ENCODE results near the gene PDZRN4. TPM values are rescaled to one million over a fixed set of nuclear protein-coding genes. Genes with fewer than 3 reads are reported as not detected.

Gene PDZRN4
- total RNA-seq, 1 experiment from 2014 or later, result not detected

DNA sequence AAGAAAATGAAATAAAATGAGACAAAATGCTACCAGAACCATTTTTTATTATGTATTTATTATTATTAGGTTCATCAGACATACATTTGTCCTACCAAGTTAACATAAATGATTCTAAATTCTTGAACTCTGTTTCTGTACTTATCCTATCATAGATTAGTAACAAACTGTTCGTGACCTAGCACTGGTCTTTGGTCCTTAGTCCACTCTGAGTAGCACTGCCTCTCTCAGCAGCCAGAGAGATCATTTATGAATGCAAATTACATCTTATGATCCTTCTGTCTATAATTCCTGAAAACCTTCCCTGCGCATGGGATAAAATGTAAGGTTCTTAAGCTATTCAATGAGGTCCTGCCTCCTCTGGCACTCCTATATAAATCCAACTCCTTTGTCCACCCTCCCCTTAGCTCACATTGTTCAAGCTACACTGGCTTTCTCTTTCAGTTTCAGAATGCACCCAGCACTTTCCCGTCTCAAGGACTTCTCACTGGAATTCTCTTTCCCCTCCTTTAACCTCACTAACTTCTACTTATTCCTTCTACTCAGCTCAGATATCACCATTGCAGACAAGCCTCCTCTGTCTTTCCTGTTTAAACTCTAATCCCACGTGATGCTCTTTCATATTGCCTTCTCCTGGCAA, 17.1 kb downstream of the PDZRN4 start:
- H3K9me3 ChIP-seq, result no peaks in the 10 kb centered on the region
- H3K36me3 ChIP-seq (ENCODE audit: control insufficient read depth, insufficient read depth, low read length), result no peaks in the 10 kb centered on the region
- H3K27me3 Mint-ChIP-seq (ENCODE audit: insufficient read depth, unreplicated experiment), result no peaks in the 10 kb centered on the region
- DNase-seq, result no peak
- ChIA-PET POLR2A (no interaction called here), CTCF (no interaction called here)
- intact Hi-C loops (cut with micrococcal nuclease; ENCODE audit: unreplicated experiment), result no loop called here
- no peaks in the 10 kb centered on the region for H3K9me3 Mint-ChIP-seq (ENCODE audit: unreplicated experiment)
- no peaks in the 10 kb centered on the region for H3K4me1 Mint-ChIP-seq (ENCODE audit: low read depth, unreplicated experiment)
- TF ChIP-seq, protein P1, sequence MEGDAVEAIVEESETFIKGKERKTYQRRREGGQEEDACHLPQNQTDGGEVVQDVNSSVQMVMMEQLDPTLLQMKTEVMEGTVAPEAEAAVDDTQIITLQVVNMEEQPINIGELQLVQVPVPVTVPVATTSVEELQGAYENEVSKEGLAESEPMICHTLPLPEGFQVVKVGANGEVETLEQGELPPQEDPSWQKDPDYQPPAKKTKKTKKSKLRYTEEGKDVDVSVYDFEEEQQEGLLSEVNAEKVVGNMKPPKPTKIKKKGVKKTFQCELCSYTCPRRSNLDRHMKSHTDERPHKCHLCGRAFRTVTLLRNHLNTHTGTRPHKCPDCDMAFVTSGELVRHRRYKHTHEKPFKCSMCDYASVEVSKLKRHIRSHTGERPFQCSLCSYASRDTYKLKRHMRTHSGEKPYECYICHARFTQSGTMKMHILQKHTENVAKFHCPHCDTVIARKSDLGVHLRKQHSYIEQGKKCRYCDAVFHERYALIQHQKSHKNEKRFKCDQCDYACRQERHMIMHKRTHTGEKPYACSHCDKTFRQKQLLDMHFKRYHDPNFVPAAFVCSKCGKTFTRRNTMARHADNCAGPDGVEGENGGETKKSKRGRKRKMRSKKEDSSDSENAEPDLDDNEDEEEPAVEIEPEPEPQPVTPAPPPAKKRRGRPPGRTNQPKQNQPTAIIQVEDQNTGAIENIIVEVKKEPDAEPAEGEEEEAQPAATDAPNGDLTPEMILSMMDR (IDR thresholded peaks at IDR 0.05; ENCODE audit: insufficient read depth in 1 of 2, low read depth in 1 of 2, low read length in 1 of 2, severe bottlenecking in 1 of 2, unreplicated experiment in 1 of 2), result no peak
- no peak overlapping the region for H3K4me3 ChIP-seq (ENCODE audit: low read depth, low read length)
- no TSS peak for BruUV-seq (replicated peaks)
- H3K4me3 Mint-ChIP-seq (ENCODE audit: unreplicated experiment), result no peak overlapping the region
- no peaks in the 10 kb centered on the region for H3K36me3 Mint-ChIP-seq (ENCODE audit: insufficient read depth, unreplicated experiment)
- H3K27ac Mint-ChIP-seq (ENCODE audit: unreplicated experiment), result no peak overlapping the region
- no peaks in the 10 kb centered on the region for H3K4me1 ChIP-seq
- H3K27me3 ChIP-seq (replicated peaks; ENCODE audit: control insufficient read depth, insufficient read depth, low read length), result no peaks in the 10 kb centered on the region

DNA sequence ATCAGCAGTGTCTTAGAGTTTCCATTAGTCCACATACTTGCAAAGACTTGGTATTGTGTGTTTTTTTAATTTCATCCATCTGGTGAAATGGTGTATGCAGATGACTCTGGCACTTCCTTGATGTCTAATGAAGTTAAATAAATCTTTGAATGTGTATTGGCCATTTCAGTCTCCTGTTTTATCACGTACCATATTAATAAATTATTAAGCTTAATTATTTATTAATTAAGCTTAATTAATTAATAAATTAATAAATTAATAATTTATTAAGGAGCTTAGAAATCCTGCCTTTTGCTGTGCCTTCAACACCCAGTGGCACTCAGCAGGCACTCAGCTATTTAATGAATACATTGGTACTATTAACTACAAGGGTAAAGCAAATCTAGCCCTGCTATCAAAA, 18.2 kb downstream of the PDZRN4 start:
- Mint-ChIP-seq H3K4me1 (ENCODE audit: low read depth, unreplicated experiment) (no peaks in the 10 kb centered on the region), H3K9me3 (ENCODE audit: unreplicated experiment) (no peaks in the 10 kb centered on the region), H3K27ac (ENCODE audit: unreplicated experiment) (no peak overlapping the region), H3K4me3 (ENCODE audit: unreplicated experiment) (no peak overlapping the region), H3K36me3 (ENCODE audit: insufficient read depth, unreplicated experiment) (no peaks in the 10 kb centered on the region), H3K27me3 (ENCODE audit: insufficient read depth, unreplicated experiment) (no peaks in the 10 kb centered on the region)
- Histone ChIP-seq H3K27me3 (replicated peaks; ENCODE audit: control insufficient read depth, insufficient read depth, low read length) (no peaks in the 10 kb centered on the region), H3K4me1 (no peaks in the 10 kb centered on the region), H3K4me3 (ENCODE audit: low read depth, low read length) (no peak overlapping the region), H3K9me3 (no peaks in the 10 kb centered on the region), H3K36me3 (ENCODE audit: control insufficient read depth, insufficient read depth, low read length) (no peaks in the 10 kb centered on the region)
- DNase-seq, result no peak
- POLR2A ChIA-PET, result no interaction called here
- CTCF ChIA-PET, result no interaction called here
- TF ChIP-seq, protein P1 (IDR thresholded peaks at IDR 0.05; ENCODE audit: insufficient read depth in 1 of 2, low read depth in 1 of 2, low read length in 1 of 2, severe bottlenecking in 1 of 2, unreplicated experiment in 1 of 2), result no peak
- BruUV-seq (replicated peaks), result no TSS peak
- intact Hi-C loops (cut with micrococcal nuclease; ENCODE audit: unreplicated experiment), result no loop called here

DNA sequence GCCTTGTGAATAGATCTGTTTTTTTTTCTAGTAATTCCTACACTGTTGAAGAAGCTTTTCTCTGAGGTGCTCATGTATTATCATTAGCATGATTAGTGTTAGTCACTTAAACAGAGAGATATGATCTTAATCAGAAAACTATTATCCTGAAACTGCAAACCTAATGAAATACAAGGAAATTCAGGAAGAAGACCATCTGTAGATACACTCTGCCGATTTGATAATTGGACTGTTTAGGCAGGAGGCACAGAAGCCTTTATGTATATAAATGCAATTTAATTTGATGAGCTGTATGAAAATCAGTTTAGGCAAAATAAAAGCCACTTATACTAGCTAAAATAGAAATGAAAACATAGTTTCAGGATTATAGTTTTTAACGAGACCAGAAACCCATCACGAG, 23.3 kb downstream of the PDZRN4 start:
- no TSS peak for BruUV-seq (replicated peaks)
- POLR2A ChIA-PET, result no interaction called here

More for the DNA sequence above, 23.3 kb downstream of the PDZRN4 start:
- no peaks in the 10 kb centered on the region for H3K27me3 ChIP-seq (replicated peaks; ENCODE audit: control insufficient read depth, insufficient read depth, low read length)
- no peaks in the 10 kb centered on the region for H3K4me1 Mint-ChIP-seq (ENCODE audit: low read depth, unreplicated experiment)
- intact Hi-C loops (cut with micrococcal nuclease; ENCODE audit: unreplicated experiment), result no loop called here
- CTCF ChIA-PET, result no interaction called here
- peaks cover 3% of the 10 kb centered on the region for H3K27me3 Mint-ChIP-seq (ENCODE audit: insufficient read depth, unreplicated experiment)
- H3K36me3 Mint-ChIP-seq (ENCODE audit: insufficient read depth, unreplicated experiment), result no peaks in the 10 kb centered on the region
- H3K4me3 Mint-ChIP-seq (ENCODE audit: unreplicated experiment), result no peak overlapping the region
- no peaks in the 10 kb centered on the region for H3K9me3 ChIP-seq
- TF ChIP-seq, protein P1 (IDR thresholded peaks at IDR 0.05; ENCODE audit: insufficient read depth in 1 of 2, low read depth in 1 of 2, low read length in 1 of 2, severe bottlenecking in 1 of 2, unreplicated experiment in 1 of 2), result no peak
- no peak overlapping the region for H3K27ac Mint-ChIP-seq (ENCODE audit: unreplicated experiment)
- no peak for DNase-seq
- H3K4me1 ChIP-seq, result no peaks in the 10 kb centered on the region
- H3K36me3 ChIP-seq (ENCODE audit: control insufficient read depth, insufficient read depth, low read length), result no peaks in the 10 kb centered on the region
- no peaks in the 10 kb centered on the region for H3K9me3 Mint-ChIP-seq (ENCODE audit: unreplicated experiment)
- H3K4me3 ChIP-seq (ENCODE audit: low read depth, low read length), result no peak overlapping the region

Data from Caco-2 (cell line).